GM19468 (cell line): ENCODE results near the gene CCNQ.

Experiments used
- ATAC-seq: cut with Tn5 transposase; IDR thresholded peaks from one replicate; pipeline ENCODE4 v1.9.1; 2021; ENCODE audit warnings: mild to moderate bottlenecking, moderate library complexity, moderate number of reproducible peaks; ENCODE audit not compliant: unreplicated experiment; ENCODE audit errors: extremely low read depth

Gene CCNQ

GRCh38 chrX:153578889-153579288 is 20.1 kb downstream of the CCNQ start:
- no peak for ATAC-seq

DNA sequence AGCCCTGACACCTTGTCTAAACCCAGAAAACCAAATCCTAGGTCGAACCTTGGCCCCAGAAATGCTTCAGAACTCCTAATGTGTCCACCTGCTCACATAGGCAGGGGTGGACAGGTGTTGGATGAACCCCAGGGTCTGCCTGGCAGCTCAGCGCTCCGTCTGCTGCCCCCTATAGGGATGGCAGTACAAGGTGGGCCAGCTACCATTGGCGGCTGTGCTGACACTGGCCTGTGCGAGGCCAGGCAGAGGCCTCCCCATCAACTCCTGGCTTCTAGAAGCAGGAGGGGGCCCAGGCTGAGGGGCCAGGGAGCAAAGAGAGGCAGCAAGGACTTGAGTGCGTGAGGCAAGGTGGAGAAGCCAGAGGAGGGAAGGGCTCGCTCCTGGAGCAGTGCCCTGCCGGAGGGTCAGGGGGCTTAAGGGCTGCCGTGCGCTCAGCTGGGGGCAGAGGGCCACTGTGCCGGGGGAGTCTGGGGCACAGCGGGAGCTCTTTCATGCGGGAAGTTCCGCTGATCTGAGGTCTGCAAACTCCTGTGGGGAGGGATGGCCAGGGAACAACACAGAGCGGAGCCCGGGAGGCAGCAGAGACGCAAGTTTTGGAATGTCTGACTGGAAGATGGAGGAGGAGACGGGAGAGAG is 20.6 kb downstream of the CCNQ start:
- no peak for ATAC-seq

DNA sequence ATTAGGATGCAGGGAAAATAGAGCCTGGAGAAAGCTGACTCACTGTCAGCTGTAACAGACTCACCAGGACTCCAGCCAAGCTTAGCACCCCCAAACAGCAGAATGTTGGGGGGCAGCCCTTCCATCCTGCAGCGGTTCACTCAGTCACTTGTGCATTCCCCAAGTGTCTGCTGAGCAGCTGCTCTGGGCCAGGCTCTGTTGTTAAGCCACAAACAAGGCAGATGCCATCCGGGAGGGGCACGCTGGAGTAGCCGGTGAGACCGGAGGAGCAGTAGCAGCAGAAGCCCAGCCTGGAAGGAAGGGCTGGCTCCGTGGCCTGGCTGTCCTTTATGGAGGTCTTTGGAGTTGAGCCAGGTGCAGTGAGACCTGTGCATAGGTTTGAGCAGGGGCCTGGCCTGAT is 22.0 kb downstream of the CCNQ start:
- ATAC-seq, result no peak

- no peak for ATAC-seq
These were observed 22.6 kb downstream of the CCNQ start for GRCh38 chrX:153576239-153576870.

GRCh38 chrX:153573984-153574383 is 25.0 kb downstream of the CCNQ start:
- ATAC-seq, result no peak

- no peak for ATAC-seq
These were observed 26.3 kb downstream of the CCNQ start for GRCh38 chrX:153572601-153573000.

DNA sequence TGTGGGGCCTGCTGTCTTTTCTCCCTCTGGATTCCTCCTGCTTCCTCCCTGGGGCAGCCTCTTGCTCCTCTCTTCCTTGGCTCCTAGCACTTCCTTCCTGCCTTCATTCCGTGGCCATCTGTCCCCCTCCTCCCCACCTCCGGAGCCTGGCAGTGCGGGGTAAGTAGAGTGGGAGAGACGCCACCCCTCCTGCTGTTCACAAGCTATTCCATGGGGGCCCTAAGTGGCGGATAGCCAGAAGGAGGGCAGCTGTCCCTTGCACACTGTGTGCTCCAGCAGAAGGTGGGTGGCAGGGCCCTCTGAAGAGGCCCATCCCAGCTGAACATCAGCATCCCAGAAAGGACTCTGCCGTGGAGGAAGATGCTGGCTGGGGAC is 27.4 kb downstream of the CCNQ start:
- no peak for ATAC-seq

- ATAC-seq, result no peak
These were observed 29.5 kb downstream of the CCNQ start for GRCh38 chrX:153569475-153569874.

DNA sequence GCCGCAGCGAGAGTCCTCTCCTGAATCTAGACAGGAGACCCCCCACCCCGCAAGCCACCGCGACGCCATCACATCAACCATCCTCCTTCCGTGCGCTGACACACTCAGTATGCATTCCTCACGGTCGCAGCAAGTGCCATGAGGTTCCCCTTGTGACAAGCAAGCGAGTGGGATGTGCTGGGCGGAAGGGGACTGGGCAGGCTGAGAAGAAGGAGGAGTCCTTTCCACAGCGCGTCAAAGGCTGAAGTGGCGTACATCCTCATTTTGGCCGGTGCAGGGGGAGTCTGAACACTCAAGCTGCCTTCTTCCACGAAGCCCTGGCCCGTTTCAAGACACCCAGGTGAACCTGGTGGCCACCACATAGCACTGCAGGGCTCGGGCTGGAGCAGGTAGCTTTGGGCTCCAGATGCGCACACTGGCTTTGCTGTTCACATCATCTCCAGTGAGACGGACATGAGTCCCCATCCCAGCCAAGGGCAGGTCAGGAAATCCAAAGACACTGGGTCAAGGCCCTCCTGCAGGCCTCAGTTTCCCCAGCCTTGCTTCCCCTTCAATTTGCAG is 30.4 kb downstream of the CCNQ start:
- ATAC-seq, result no peak

GRCh38 chrX:153565996-153566580 is 32.9 kb downstream of the CCNQ start:
- no peak for ATAC-seq

GRCh38 chrX:153564047-153564606 is 34.8 kb downstream of the CCNQ start:
- no peak for ATAC-seq

- no peak for ATAC-seq
These were observed 36.4 kb downstream of the CCNQ start for GRCh38 chrX:153562546-153562945.

GRCh38 chrX:153561337-153561736 is 37.6 kb downstream of the CCNQ start:
- ATAC-seq, result no peak

- ATAC-seq, result no peak
These were observed 38.5 kb downstream of the CCNQ start for GRCh38 chrX:153560466-153560865.

DNA sequence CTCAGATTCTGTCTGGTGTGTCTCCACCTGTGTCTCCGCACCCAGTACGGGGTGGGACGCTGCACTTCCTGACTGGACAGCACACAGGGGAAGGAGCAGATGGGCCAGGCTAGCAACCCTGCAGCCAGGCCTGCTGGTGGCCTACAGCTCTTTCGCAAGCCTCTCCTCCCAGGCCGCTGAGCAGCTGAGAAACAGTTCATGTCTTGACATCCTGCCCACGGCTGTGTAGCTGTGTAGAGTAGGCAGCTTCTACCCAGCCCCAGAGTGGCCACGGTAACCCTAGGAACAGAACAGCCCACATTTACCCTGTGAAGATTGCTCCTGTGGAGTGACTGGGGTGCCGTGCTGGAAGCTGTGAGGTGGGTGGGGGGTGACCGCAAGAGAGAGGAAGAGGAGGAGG is 38.9 kb downstream of the CCNQ start:
- no peak for ATAC-seq

- ATAC-seq, result no peak
These were observed 41.2 kb downstream of the CCNQ start for GRCh38 chrX:153557618-153558355.

DNA sequence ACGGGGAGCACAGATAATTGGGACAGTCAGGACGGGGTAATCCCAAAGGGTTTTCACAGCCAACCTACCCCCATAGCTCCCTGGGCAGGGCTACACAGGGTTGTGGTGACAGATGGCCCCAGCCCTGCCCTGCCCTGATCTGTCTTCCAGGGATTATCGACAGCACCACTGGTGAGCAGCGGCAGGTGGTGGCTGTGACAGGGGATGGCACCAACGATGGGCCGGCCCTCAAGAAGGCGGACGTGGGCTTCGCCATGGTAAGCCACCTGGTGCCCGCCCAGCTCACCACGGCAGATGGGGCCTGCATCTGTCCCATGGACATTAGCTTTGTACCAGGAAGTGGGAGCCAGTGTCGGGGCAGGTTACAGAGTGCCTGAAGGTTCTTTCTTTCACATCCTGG is 42.2 kb downstream of the CCNQ start:
- no peak for ATAC-seq

DNA sequence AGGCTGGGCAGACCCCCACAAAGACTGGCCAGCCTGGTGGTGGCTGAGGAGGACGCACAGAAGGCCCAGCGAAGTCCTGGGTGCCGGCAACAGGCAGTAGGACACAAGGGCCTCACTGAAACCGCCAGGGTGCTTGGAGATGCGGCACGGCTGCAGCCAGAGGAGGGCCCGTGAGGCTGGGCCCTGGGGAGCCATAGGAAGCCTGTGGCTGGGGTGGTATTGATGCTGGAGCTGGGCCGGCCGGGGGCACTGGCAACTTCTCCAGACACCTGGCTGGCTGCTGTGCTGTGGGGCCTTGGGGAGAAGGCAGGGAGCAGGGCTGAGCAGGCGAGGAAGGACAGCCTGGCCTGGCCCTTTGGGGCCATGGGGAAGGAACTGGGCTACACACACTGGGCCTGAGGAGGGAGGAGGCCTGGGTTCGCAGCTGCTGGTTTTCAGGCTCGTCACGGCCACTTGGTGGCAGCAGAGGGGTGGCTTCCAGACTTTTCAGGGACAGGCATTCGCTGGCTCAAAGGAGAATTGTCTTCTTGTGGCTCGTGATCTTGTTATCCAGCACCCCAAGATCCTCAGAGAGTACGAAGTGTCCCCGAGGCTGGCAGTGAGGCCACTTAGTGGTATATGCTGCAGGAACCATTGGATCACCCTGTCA is 44.3 kb downstream of the CCNQ start:
- no peak for ATAC-seq

DNA sequence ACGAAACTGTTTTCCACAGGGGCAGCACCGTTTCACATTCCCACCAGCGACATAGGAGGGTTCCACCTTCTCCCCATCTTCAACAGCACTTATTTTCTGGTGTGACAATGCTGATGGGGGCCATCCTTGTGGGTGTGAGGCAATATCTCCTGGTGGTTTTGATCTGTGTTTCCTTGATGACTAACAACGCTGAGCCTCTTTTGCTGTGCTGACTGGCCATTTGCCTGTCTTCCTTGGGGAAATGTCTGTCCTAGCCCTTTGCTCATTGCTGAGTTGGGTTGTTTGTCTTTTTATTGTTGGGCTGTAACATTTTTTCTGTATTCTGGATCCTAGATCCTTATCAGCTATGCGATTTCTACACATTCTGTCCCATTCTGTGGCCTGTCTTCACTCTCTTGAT is 47.8 kb downstream of the CCNQ start:
- no peak for ATAC-seq

- no peak for ATAC-seq
These were observed 49.1 kb downstream of the CCNQ start for GRCh38 chrX:153549807-153550206.
